22Rv1 (cell line): Measurements from ENCODE around the gene ANXA3.

ENCODE experiments used
- CTCF ChIP-seq: fragments of 450-650 bp; IDR thresholded peaks from 2 replicates; pipeline ENCODE4 v1.5.1; 2017; ENCODE audit warnings: mild to moderate bottlenecking
- ZFX ChIP-seq: fragments of 450-650 bp; IDR thresholded peaks from 2 replicates; pipeline ENCODE4 v1.6.1; 2017; ENCODE audit warnings: antibody characterized with exemption, borderline replicate concordance

- TF ChIP-seq CTCF (no peak), ZFX (no peak)
Measured at GRCh38 chr4:78629991-78630541, 78.5 kb downstream of the ANXA3 start.
